Caki2 (cell line): ENCODE measurements around the gene MROH9. TPM values are rescaled to one million over a fixed set of nuclear protein-coding genes. Genes with fewer than 3 reads are reported as not detected.
A peak's percentile ranks its signal among the peaks of the same experiment; 100 is the strongest.

Source experiments
- DNase-seq: peaks from one replicate; pipeline ENCODE4 v3.0.0-alpha.2; 2015; ENCODE audit warnings: low read depth
- in situ Hi-C: cut with HindIII; loops from 2 replicates; pipeline ENCODE4 v1.10.0; 2016; ENCODE audit warnings: low sequenced_read_pairs, low pct_unique_long_range_greater_than_20kb, mixed read lengths
- total RNA-seq: library from RNA; depleted of rRNA; stranded (reverse); fragments of >200 nt; shearing (Covaris generic); gene quantifications from 2 replicates; pipeline ENCODE4 v1.2.3, GENCODE V29; 2014; ENCODE audit warnings: low replicate concordance

Gene MROH9
- total RNA-seq, 1 experiment from 2014 or later = not detected

GRCh38 chr1:170959385-170959784, 24.1 kb downstream of the MROH9 start:
- no peak for DNase-seq
- in situ Hi-C loops = no loop called here

GRCh38 chr1:170964506-170964905, 29.2 kb downstream of the MROH9 start:
- in situ Hi-C loops = no loop called here
- no peak for DNase-seq

GRCh38 chr1:170967042-170967910, 31.9 kb downstream of the MROH9 start:
- in situ Hi-C loops = no loop called here
- DNase-seq = peak; percentile 11

- in situ Hi-C loops = no loop called here
- DNase-seq = no peak
Measured at GRCh38 chr1:170970256-170970655, 34.9 kb downstream of the MROH9 start.

GRCh38 chr1:170978371-170978910, 43.1 kb downstream of the MROH9 start:
- in situ Hi-C loops = no loop called here
- no peak for DNase-seq

GRCh38 chr1:170985406-170985805, 50.1 kb downstream of the MROH9 start:
- DNase-seq = no peak
- in situ Hi-C loops = no loop called here

GRCh38 chr1:170986901-170987300, 51.6 kb downstream of the MROH9 start:
- in situ Hi-C loops = no loop called here
- DNase-seq = no peak

- in situ Hi-C loops = no loop called here
- DNase-seq = no peak
Measured at GRCh38 chr1:170987424-170987823, 52.1 kb downstream of the MROH9 start.

GRCh38 chr1:170993151-170993550, 57.8 kb downstream of the MROH9 start:
- no peak for DNase-seq
- in situ Hi-C loops = no loop called here

- in situ Hi-C loops = no loop called here
- no peak for DNase-seq
Measured at GRCh38 chr1:170993717-170994116, 58.4 kb downstream of the MROH9 start.

- no peak for DNase-seq
- in situ Hi-C loops = no loop called here
Measured at GRCh38 chr1:171014880-171015279, 79.5 kb downstream of the MROH9 start.

- in situ Hi-C loops = no loop called here
Measured at GRCh38 chr1:171017426-171017825, 82.1 kb downstream of the MROH9 start.

GRCh38 chr1:171019971-171020370, 84.6 kb downstream of the MROH9 start:
- in situ Hi-C loops = no loop called here
- no peak for DNase-seq

More at GRCh38 chr1:171017426-171017825, 82.1 kb downstream of the MROH9 start:
- no peak for DNase-seq

GRCh38 chr1:171032822-171033702, 97.7 kb downstream of the MROH9 start:
- in situ Hi-C loops = no loop called here
- DNase-seq = no peak

- no peak for DNase-seq
- in situ Hi-C loops = no loop called here
Measured at GRCh38 chr1:171037626-171038025, 102.3 kb downstream of the MROH9 start.

- in situ Hi-C loops = no loop called here
Measured at GRCh38 chr1:171038284-171038683, 103.0 kb downstream of the MROH9 start.

GRCh38 chr1:171048014-171048413, 112.7 kb downstream of the MROH9 start:
- in situ Hi-C loops = no loop called here
- DNase-seq = no peak

More at GRCh38 chr1:171038284-171038683, 103.0 kb downstream of the MROH9 start:
- no peak for DNase-seq

- in situ Hi-C loops = no loop called here
- no peak for DNase-seq
Measured at GRCh38 chr1:171052977-171053376, 117.6 kb downstream of the MROH9 start.
